Measurements from ENCODE around the gene MKNK1.
"Not testable (repeated sequence)": the region's sequence is repeated elsewhere in the genome, so short reads cannot be mapped to it uniquely, and the experiment has no call there.

MKNK1 gene

DNA sequence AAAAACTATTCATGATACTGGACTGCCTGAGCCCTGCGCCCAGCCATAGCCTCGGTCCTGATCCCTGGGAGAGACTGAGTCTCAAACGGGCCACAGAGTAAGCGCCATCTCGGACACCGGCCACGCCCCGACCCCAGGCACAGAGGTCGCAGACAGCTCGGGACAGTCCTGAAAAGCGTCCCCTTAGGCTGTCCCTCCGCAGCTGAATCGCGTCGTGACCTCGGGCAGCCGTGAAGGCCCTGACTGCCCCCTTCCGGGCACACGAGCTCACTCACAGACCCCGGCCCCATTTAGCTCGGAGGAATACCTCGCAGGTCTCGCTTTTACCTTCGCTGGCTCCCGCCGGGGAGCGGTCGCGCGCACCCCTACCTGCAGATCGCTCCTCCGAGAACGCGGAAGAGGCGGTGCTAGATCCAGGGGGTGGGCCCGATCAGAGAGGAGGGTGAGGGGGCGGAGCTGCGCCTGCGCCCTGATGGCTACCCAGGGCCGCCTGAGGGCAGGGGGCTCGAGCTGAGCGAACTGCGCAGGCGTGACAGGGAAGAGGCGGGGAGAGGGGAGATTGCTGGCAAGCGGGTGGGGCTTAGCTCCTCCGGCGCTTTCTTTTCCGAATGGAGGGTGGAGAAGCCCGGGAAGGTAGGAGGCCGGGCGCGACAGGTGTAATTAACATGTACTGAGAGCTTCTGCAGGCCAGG is at the start of gene MKNK1:
TSS of gene MKNK1 (minus strand) at position 411 of the 692 bp plus-strand sequence. CDS start 20,941 bp downstream, outside the sequence.
- peak; percentile 92 for DNase-seq (ENCODE audit: insufficient read length, low spot score)
- FAIRE-seq = peak; percentile 92

DNA sequence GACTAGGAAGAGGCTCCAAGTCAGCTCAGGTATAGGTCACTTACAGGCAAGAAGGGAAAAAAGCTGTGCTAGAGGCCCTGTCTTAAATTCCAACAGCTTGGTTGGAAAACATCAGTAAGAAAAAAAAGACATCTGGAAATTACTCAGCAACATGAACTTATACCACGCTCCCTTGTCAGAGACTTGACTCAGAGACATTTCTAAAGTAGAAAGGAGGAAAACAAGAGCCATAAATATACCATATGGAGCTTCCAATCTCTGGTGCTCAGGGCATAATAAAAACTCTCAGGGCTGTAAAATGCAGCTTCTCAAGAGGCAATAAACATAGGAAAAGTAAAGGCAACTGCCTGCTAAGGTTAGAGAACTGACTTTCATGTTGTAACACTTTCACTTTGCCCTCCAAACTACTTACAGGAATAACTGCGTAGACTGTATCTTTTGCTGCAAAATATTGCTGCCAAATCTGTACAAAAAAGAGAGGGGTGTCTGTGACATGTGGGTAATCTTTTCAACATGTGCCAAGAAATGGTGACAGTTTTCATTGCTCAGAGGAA is 49.4 kb upstream of the MKNK1 start:
- no peak for DNase-seq (ENCODE audit: insufficient read length, low spot score)
- no peak for FAIRE-seq

DNA sequence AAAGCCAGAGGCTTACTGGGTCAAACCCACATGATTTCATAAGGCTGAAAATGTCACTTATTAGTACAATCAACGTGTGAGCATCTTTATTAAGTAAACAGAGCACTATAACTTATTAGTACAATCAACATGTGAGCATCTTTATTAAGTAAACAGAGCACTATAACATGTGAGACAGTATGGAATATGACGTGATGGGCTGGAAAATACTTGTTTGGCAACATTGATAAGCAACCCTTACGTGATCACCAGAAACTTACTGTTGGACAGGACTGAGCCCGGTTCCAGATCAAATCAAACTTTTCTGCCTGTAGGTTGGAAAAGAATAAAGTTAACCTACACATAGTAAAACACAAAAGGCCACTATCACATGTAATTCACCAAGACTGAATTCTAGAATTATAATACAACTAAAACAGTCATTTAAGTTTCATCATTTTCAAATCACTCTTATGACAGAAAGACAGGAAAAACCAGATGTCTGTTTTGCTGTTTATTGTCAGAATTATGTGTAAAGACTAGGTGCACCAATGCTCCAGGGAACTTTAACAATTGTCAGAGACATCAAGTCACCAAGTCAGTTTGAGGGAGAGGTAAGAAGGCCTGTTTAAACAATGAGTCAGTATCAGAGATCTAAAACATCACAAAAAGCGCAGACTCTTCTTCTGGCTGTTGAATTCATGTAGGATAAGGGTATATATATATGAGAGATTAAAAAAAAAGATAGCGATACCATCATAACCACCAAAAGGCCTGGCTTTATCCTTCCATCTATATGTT is 48.4 kb upstream of the MKNK1 start:
- no peak for FAIRE-seq
- no peak for DNase-seq (ENCODE audit: insufficient read length, low spot score)

DNA sequence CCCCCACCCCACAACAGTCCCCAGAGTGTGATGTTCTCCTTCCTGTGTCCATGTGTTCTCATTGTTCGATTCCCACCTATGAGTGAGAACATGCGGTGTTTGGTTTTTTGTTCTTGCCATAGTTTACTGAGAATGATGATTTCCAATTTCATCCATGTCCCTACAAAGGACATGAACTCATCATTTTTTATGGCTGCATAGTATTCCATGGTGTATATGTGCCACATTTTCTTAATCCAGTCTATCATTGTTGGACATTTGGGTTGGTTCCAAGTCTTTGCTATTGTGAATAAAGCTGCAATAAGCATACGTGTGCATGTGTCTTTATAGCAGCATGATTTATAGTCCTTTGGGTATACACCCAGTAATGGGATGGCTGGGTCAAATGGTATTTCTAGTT is 47.1 kb upstream of the MKNK1 start:
- not testable (repeated sequence) for DNase-seq (ENCODE audit: insufficient read length, low spot score); FAIRE-seq

DNA sequence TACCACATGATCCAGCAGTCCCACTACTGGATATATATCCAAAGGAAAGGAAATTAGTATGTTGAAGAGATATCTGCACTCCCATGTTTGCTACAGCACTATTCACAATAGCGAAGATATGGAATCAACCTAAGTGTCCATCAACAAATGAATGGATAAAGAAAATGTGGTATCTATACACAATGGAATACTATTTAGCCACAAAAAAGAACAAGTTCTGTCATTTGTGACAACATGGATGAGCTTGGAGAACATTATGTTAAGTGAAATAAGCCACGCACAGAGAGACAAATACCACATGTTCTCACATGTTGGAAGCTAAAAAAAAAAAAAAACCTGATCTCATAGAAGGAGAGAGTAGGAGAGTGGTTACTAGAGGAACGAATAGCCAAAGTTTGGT is 46.4 kb upstream of the MKNK1 start:
- DNase-seq (ENCODE audit: insufficient read length, low spot score) (no peak), FAIRE-seq (no peak)

DNA sequence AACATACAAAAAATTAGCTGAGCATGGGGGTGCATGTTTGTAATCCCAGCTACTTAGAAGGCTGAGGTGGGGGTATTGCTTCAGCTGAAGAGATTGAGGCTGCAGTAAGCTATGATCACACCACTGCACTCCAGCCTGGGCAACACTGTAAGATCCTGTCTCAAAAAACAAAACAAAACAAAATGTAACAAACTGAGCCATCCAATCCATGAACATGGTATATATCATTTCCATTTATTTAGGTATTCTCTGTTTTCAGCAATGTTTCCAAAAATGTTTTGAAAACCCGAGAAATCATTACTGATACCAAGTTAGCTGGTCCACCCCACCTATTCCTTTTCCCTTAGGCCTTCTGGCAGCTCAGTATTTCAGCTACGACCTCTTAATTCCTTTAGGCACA is 45.7 kb upstream of the MKNK1 start:
- DNase-seq (ENCODE audit: insufficient read length, low spot score) = no peak
- FAIRE-seq = no peak

DNA sequence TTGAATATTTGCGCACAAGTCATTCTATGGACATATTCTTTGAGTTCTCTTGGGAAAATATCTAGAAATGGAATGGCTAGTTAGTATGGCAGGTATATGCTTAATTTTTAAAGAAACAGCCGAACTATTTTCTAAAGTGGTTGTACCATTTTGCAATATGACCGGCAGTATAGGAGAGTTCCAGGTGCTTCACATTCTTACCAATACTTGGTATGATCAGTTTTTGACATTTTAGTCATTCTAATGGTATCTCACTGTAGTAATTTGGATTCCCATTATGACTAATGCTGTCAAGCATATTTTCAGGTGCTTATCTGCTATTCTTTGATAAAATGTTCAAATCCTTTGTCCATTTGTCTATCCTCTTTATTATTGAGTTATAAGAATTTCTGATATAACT is 43.5 kb upstream of the MKNK1 start:
- FAIRE-seq = no peak
- DNase-seq (ENCODE audit: insufficient read length, low spot score) = no peak

DNA sequence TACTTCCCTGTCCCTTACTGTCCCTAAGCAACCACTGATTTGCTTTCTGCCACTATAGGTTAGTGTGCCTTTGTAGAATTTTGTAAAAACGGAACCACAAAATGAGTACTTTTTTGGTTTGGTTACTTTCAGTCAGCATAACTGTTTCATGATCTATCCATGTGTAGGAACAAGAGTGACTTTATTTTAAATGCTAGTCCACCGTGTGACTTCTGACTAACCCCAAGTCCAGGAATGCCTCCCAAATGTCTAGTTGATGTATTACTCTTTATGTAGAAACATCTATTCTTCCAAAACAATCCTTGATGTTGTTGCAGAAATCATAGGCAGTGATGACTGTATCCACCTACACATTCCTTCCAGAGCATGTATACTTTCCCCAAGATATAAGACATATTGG is 42.8 kb upstream of the MKNK1 start:
- DNase-seq (ENCODE audit: insufficient read length, low spot score) (no peak), FAIRE-seq (no peak)

DNA sequence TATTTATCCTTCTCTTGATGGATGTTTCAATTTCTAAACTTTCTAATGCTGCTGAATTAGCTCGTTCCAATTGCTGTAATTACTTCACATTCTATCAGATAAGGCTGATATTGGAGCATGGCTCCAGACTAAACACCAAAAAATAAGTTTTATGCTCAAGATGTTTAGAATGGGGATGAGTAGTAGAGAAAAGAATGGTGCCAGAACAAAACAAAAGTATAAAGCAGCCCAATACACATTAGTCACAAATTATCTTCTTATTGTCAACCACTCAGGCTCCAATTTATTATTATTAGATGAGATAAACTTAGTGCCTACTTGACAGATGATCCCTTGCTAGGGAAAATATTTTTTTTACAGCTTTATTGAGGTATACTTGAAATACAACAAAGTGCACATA is 42.3 kb upstream of the MKNK1 start:
- DNase-seq (ENCODE audit: insufficient read length, low spot score) (no peak), FAIRE-seq (no peak)

DNA sequence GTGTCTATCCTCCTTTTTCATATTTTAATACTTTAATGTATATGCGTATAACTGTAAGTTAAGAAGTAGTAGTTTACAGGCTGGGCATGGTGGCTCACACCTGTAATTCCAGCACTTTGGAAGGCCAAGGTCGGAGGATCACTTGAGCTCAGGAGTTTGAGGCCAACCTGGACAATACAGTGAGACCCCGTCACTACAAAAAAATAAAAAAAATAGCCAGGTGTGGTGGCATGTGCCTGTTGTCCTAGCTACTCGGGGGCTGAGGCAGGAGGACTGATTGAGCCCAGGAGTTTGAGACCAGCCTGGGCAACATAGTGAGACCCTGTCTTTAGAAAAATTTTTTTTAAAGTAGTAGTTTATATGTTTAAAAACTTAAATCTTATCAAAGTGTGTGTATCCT is 41.7 kb upstream of the MKNK1 start:
- DNase-seq (ENCODE audit: insufficient read length, low spot score) = no peak
- no peak for FAIRE-seq

DNA sequence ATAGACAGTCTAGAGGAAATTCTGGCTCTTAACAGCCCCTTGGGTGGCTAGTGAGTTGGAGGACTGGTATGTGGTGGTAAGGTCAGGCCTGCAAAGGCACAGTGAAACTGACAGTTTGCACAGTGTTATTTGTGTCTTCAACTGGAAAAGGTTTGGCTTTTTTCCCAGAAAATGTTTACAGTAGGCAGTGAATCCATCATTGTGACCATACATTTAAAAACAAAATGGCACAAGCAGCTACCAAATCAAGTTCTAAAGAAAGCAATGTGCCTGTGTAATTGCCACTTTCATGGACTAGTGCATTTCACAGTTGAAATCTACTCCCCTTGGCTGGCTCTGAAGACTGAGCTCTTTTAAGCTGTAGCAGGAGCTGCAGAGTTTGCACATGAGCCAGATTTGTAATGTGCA is 39.3 kb upstream of the MKNK1 start:
- DNase-seq (ENCODE audit: insufficient read length, low spot score) = no peak
- no peak for FAIRE-seq

DNA sequence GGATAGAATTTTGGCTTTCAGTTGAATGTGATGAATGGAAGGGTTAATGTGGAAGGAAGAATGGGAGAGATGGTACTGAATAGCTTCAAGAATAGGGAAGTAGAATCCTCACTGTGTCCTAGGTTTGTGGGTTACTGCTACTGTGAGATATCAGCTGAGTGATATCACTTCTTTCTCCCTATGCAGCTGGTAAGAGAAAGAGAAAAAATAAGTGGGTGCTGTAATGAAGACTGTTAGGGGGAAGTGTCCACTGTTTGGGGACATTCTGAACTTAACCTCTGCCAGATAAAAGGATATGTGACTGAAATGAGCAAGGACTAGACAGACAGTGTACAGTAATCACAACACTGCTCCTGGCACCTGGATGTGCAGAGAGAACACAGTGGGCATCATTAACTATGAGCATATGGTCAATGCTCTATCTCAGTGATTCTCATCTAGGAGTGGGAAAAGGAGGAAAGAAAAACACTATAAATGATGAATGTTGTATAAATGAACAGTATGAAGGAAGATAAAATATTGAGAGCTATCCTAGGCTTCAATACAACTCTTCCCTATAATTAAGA is 38.1 kb upstream of the MKNK1 start:
- FAIRE-seq (no peak), DNase-seq (ENCODE audit: insufficient read length, low spot score) (no peak)

DNA sequence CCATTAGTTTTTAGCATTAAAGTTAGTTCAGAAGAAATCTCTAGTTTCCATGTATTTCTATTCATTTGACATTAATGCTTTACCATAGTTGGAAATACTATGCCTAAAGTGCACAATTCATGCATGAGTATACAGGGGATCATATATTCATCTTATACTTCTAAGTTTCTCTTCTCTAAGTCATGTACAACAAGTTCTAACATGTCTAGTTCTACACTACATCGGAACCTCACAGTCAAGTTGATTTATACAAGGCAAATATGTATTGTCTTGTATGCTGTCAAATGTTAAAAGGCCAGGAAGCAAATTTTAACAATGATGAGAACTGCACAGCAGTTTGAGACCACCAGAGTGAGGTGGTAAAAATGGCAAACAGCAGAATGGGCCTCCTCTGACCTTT is 35.5 kb upstream of the MKNK1 start:
- no peak for DNase-seq (ENCODE audit: insufficient read length, low spot score)
- FAIRE-seq = no peak

DNA sequence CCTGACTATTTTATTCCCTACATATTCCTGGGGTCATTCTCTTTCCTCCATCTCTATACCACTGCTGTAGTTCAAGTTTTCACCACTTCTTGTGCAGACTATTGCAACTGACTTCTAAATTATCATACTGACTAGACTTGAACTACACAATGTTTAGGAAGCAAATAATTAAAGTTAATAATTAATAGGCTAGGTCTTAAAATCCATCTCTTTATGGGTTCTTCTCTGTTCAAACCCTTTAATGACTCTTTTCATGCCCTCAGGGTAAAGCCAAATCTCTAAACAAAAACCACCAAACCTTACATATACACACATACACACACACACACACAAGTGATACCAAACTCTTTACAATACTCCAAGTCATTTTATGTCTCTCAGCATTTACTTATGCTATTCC is 34.9 kb upstream of the MKNK1 start:
- no peak for DNase-seq (ENCODE audit: insufficient read length, low spot score)
- FAIRE-seq = no peak

DNA sequence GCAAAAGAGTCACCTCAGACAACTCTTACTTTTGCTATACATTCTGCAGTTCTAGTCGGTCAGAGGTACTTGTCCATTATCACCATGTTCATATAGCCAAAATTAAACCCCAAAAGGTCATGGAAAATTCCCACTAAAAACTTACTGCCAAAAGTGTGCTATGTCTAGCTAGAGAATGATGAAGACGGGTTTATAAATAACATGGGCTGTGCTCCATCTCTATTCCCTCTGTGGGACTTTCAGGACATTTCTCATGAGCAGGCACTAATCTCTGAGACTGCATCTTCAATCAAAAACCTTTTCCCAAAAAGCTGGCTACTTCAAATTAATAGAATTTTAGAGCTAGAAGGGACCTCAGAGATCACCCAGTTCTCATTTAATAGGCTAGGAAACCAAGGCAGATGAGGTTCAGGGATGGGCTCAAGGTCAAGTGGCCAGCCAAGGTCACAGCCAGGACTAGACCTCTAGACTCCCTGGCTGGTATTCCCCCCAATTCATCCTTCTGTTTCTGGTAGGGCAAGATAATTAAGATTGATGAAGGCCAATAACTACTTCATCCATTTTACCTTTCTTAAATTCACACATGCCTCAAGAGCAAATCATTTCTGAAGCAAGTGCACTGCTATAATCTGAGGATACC is 33.5 kb upstream of the MKNK1 start:
- FAIRE-seq = no peak

DNA sequence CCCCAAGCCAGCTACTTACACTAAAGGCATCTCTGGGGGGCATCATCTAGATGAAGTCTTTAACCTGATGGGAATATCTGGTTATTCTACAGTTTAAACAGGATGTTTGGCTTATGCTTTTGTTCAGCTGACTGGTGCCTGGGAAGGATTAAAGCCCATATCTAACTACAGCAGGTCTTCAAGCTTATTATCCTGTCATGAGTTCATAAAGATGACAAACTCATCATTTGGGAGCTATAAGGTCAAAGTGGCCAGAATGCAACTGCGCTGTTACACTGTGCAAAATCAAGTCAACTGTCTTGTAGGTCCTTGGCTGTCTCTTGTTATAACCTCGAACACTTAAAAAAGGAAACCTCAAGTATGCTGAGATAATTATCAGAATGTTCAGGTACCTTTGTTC is 31.1 kb upstream of the MKNK1 start:
- DNase-seq (ENCODE audit: insufficient read length, low spot score) (no peak), FAIRE-seq (no peak)

More for the DNA sequence above, 33.5 kb upstream of the MKNK1 start:
- no peak for DNase-seq (ENCODE audit: insufficient read length, low spot score)

DNA sequence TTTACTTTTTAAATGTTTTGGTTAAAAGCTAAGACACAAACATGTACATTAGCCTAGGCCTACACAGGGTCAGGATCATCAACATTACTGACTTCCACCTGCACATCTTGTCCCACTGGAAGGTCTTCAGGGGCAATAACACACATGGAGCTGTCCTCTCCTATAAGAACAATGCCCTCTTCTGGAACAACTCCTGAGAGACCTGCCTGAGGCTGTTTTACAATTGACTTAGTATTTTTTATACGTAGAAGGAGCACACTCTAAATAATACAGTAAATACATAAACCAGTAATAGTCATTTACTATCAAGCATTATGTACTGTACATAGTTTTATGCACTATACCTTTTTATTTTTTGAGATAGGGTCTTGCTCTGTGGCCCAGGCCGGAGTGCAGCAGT is 26.7 kb upstream of the MKNK1 start:
- FAIRE-seq = no peak
- DNase-seq (ENCODE audit: insufficient read length, low spot score) = no peak

DNA sequence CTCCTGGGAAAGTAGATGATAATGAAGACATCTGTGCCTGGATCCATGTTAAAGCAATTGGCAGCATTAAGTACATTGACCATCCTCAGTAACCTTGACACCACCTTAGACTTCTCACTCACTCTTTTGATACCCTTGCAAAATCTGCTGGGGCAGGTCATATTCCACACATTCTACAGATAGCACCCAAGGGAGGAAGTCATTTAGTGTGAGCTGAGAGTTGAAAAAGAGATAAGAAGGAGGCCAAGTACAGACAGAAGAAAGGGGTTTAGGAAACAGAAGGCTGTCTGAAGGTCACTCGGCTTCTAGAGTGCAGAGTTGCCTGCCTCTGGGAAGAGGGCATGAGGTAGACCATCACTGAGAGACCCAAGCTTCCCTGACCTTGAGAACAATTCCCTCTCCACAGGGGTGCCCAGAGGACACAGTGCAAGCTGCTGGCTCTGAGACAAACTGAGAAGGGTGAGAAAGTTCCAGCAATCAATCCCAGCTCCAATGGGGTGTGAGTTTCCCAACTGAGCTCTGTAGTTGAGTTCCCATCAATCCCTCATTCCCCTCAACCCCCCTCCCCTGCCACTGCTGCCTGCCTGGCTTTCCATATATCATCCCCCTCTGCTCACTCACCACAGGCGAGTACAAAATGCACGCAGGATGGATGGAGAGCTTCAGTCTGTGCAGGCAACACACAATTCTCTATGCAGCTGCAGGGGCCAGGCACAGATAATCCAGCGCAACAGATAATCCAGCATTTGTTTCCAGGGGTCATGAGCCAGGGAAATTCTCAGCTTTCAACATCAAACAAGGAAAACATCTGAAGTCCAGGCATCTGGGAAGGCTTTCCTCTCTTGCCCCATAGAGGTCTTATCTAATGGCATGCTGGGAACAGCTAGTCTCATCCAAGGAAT is 19.9 kb upstream of the MKNK1 start:
- FAIRE-seq (no peak), DNase-seq (ENCODE audit: insufficient read length, low spot score) (no peak)

DNA sequence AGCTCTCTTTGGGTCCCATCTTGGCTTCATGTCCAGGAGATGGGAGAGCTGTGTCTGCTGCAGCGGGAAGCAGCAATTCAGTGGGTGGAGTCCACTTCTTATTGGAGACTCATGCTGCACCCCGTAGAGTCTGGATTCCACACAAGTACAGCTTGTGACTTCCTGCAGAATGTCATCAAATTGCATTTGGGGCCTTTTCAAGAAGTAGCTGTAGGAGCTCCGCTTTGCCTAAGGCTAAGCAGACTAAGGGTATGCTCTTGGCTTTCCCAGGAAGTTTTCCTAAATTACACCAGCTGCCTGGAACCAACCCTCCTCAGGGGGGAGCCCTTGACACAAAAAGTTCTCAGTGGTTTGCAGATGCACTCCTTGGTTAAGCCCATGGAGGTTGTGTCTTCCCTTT is 18.3 kb upstream of the MKNK1 start:
- no peak for DNase-seq (ENCODE audit: insufficient read length, low spot score)
- FAIRE-seq = no peak

DNA sequence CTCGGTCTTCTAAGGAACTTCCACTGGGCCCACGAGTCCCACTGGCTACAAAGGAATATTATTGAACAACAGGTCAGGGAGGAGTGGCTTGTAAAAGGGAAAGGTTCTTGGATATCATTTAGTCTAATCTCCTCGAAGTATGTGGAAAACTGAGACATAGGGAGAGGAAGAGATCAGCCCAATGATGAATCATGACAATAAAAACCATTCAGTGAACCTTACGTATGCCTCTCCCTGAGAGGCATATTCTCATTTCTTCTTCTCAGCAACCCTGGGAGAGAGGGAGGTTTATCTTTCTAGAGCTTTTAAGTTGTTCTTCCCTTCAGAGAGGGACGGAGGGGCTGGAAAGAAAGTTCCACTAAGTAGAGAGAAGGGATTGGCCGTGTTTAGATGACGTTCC is 17.9 kb upstream of the MKNK1 start:
- DNase-seq (ENCODE audit: insufficient read length, low spot score) (no peak), FAIRE-seq (no peak)
